ENCODE measurements around the gene TTC31.

GRCh38 chr2:74531666-74532065 lies 48.8 kb downstream of the TTC31 start:
- TF ChIP-seq POLR2AphosphoS5 (IDR thresholded peaks at IDR 0.05; ENCODE audit: low read depth, low read length) (no peak), SIN3A (IDR thresholded peaks at IDR 0.05; ENCODE audit: borderline replicate concordance, insufficient read depth, low read length) (no peak), TAF1 (IDR thresholded peaks at IDR 0.05; ENCODE audit: borderline replicate concordance, insufficient read depth, low read length) (no peak), FOXP2 (optimal IDR thresholded peaks at IDR 0.05; ENCODE audit: borderline replicate concordance, extremely low read depth, extremely low read length, insufficient read depth) (no peak)
- TF ChIP-seq, protein P1, sequence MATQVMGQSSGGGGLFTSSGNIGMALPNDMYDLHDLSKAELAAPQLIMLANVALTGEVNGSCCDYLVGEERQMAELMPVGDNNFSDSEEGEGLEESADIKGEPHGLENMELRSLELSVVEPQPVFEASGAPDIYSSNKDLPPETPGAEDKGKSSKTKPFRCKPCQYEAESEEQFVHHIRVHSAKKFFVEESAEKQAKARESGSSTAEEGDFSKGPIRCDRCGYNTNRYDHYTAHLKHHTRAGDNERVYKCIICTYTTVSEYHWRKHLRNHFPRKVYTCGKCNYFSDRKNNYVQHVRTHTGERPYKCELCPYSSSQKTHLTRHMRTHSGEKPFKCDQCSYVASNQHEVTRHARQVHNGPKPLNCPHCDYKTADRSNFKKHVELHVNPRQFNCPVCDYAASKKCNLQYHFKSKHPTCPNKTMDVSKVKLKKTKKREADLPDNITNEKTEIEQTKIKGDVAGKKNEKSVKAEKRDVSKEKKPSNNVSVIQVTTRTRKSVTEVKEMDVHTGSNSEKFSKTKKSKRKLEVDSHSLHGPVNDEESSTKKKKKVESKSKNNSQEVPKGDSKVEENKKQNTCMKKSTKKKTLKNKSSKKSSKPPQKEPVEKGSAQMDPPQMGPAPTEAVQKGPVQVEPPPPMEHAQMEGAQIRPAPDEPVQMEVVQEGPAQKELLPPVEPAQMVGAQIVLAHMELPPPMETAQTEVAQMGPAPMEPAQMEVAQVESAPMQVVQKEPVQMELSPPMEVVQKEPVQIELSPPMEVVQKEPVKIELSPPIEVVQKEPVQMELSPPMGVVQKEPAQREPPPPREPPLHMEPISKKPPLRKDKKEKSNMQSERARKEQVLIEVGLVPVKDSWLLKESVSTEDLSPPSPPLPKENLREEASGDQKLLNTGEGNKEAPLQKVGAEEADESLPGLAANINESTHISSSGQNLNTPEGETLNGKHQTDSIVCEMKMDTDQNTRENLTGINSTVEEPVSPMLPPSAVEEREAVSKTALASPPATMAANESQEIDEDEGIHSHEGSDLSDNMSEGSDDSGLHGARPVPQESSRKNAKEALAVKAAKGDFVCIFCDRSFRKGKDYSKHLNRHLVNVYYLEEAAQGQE (IDR thresholded peaks at IDR 0.05; ENCODE audit: insufficient read depth in 1 of 2, low read depth in 2 of 2, low read length in 2 of 2) = no peak

Data from PFSK-1 (cell line).